ENCODE measurements around the gene HELLS.
"Not testable (repeated sequence)": the region's sequence is repeated elsewhere in the genome, so short reads cannot be mapped to it uniquely, and the experiment has no call there.

The HELLS gene

GRCh38 chr10:94608559-94608958 lies 63.0 kb downstream of the HELLS start:
- DNase-seq = no peak

GRCh38 chr10:94614558-94614957 lies 69.0 kb downstream of the HELLS start:
- DNase-seq = no peak

GRCh38 chr10:94617389-94617944 lies 71.9 kb downstream of the HELLS start:
- no peak for DNase-seq

GRCh38 chr10:94622666-94623205 lies 77.1 kb downstream of the HELLS start:
- no peak for DNase-seq

GRCh38 chr10:94623572-94623971 lies 78.0 kb downstream of the HELLS start:
- DNase-seq = no peak

GRCh38 chr10:94626476-94626875 lies 80.9 kb downstream of the HELLS start:
- no peak for DNase-seq

- no peak for DNase-seq
These were observed 81.9 kb downstream of the HELLS start for GRCh38 chr10:94627511-94627910.

GRCh38 chr10:94630017-94630688 lies 84.6 kb downstream of the HELLS start:
- peak; percentile 19 for DNase-seq

- no peak for DNase-seq
These were observed 85.7 kb downstream of the HELLS start for GRCh38 chr10:94631077-94631875.

GRCh38 chr10:94632954-94633353 lies 87.4 kb downstream of the HELLS start:
- no peak for DNase-seq

- DNase-seq = not testable (repeated sequence)
These were observed 92.5 kb downstream of the HELLS start for GRCh38 chr10:94638097-94638496.

- no peak for DNase-seq
These were observed 94.3 kb downstream of the HELLS start for GRCh38 chr10:94639902-94640301.

- DNase-seq = no peak
These were observed 95.0 kb downstream of the HELLS start for GRCh38 chr10:94640562-94640961.

GRCh38 chr10:94641480-94641879 lies 95.9 kb downstream of the HELLS start:
- no peak for DNase-seq

- DNase-seq = no peak
These were observed 98.8 kb downstream of the HELLS start for GRCh38 chr10:94644352-94644751.

- DNase-seq = no peak
These were observed 99.7 kb downstream of the HELLS start for GRCh38 chr10:94645285-94645684.

Measured in NCI-H1436 (cell line).